Measurements from ENCODE around the gene HKDC1.

GRCh38 chr10:69246036-69246435, 25.9 kb downstream of the HKDC1 start:
- TF ChIP-seq CTCF (conservative IDR thresholded peaks at IDR 0.05; ENCODE audit: low read depth, low read length) (no peak), EZH2 (IDR thresholded peaks at IDR 0.05; ENCODE audit: borderline replicate concordance, low read depth, low read length, poor library complexity, severe bottlenecking) (no peak)
